Measurements from ENCODE around the gene FILIP1L. TPM values are rescaled to one million over a fixed set of nuclear protein-coding genes. Genes with fewer than 3 reads are reported as not detected.
A peak's percentile ranks its signal among the peaks of the same experiment; 100 is the strongest.

The FILIP1L gene
- total RNA-seq, 1 experiment from 2014 or later: not detected

DNA sequence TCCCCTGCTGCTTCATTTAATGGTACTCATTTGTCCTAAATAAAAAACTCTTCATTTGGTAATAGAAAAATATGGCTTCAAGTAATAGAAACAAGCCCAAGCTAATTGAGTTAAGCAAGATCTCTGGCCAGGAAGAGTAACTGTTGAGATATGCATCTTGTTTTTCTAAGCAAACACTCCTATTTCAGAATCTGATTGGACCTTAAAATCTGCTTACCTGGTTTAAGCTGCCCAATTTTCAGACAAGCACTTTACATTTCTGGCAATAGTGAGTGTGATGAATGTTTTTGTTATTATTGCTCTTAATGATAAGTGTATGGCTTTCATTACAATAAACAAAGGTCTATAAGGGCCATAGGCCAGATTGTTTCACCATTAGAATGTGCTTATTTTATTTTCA lies 210.4 kb downstream of the FILIP1L start:
- no peak for DNase-seq (ENCODE audit: low read depth, low spot score)
- in situ Hi-C loops (cut with HindIII; ENCODE audit: low pct_unique_long_range_greater_than_20kb, low sequenced_read_pairs): no loop called here

GRCh38 chr3:99902091-99902490 lies 212.2 kb downstream of the FILIP1L start:
- no peak for DNase-seq (ENCODE audit: low read depth, low spot score)
- in situ Hi-C loops (cut with HindIII; ENCODE audit: low pct_unique_long_range_greater_than_20kb, low sequenced_read_pairs): no loop called here

DNA sequence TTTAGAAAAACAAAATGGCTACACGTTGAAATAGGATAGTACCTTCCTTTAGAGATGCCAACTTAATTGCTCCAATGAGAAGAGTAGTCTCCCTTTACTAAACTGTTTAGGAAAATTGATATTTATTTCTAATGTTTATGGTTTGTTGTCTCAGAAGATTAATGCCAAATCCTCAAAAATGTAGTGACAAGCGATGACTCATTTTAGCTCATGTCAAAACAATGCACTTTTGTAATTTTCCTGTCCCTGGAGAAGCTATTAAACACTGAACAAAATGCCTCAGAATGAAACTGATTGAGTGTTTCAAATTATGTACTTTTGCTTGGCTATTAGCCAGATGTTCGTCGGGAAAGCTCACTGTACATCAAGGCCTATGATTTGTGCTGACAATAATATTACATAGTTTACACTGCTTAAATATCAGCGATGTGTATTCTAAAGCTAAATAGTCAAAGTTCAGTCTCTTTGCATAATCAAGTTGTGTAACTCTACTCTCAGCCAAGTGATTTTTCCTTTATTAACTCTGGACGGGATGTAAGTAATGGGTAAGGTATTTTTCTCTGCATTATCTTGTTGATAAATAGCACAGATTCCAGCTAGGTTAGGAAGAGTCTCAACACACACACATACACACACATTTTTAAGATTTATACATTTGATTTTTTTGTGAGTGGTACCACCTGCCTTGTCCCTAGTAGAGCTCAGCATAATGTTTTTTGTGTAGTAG lies 212.9 kb downstream of the FILIP1L start:
- in situ Hi-C loops (cut with HindIII; ENCODE audit: low pct_unique_long_range_greater_than_20kb, low sequenced_read_pairs): no loop called here
- DNase-seq (ENCODE audit: low read depth, low spot score): peak; percentile 70

GRCh38 chr3:99900248-99900647 lies 214.1 kb downstream of the FILIP1L start:
- no peak for DNase-seq (ENCODE audit: low read depth, low spot score)
- in situ Hi-C loops (cut with HindIII; ENCODE audit: low pct_unique_long_range_greater_than_20kb, low sequenced_read_pairs): no loop called here

DNA sequence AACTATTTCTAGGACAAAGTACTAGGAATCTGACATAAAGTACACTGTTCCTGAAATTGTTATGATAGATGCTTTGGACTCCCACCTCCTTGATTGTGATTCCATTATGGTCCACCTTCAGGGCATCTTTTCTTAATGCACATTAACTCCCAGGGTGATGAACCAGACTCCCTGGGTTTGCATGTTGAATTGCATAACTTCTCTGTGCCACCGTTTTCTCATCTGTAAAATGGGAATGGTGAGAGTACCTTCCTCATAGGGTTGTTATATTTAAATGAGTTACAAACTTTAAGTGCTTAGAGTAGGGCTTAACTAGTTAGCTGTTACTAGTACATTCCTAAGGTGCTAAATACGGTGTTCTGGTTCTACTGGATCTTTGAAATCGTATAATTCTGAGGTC lies 214.7 kb downstream of the FILIP1L start:
- no peak for DNase-seq (ENCODE audit: low read depth, low spot score)
- in situ Hi-C loops (cut with HindIII; ENCODE audit: low pct_unique_long_range_greater_than_20kb, low sequenced_read_pairs): no loop called here

GRCh38 chr3:99896482-99896881 lies 217.8 kb downstream of the FILIP1L start:
- DNase-seq (ENCODE audit: low read depth, low spot score): no peak
- in situ Hi-C loops (cut with HindIII; ENCODE audit: low pct_unique_long_range_greater_than_20kb, low sequenced_read_pairs): no loop called here

- in situ Hi-C loops (cut with HindIII; ENCODE audit: low pct_unique_long_range_greater_than_20kb, low sequenced_read_pairs): no loop called here
- DNase-seq (ENCODE audit: low read depth, low spot score): no peak
Measured at GRCh38 chr3:99895703-99896441, 218.4 kb downstream of the FILIP1L start.

DNA sequence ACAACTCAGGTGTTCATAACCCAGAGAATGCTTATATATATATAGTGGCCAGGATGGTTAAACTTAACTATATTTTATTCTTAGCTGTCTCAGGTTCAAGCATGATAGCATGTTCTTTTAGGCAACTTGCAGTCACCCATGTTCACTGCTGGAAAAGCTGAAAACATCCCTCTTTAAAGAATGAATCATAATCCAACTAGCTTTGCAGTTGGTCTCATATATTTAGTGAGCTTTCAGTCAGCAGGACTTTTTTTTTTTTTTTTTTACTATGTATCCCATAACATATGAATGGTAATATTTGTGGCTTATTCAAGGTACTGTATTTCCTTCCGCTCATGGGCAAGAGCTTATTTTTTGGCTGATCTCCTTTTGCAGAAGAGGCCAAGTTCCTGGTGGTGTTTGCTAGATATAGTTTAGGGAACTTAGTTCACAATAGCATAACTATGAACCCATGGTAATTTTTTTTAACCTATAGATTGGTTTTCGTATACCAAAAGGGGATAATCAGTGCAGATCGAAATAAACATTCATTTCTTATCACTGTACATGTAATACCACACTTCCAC lies 219.1 kb downstream of the FILIP1L start:
- in situ Hi-C loops (cut with HindIII; ENCODE audit: low pct_unique_long_range_greater_than_20kb, low sequenced_read_pairs): no loop called here
- DNase-seq (ENCODE audit: low read depth, low spot score): no peak

- DNase-seq (ENCODE audit: low read depth, low spot score): no peak
- in situ Hi-C loops (cut with HindIII; ENCODE audit: low pct_unique_long_range_greater_than_20kb, low sequenced_read_pairs): no loop called here
Measured at GRCh38 chr3:99892332-99892731, 222.0 kb downstream of the FILIP1L start.

- in situ Hi-C loops (cut with HindIII; ENCODE audit: low pct_unique_long_range_greater_than_20kb, low sequenced_read_pairs): no loop called here
Measured at GRCh38 chr3:99891610-99892285, 222.6 kb downstream of the FILIP1L start.

DNA sequence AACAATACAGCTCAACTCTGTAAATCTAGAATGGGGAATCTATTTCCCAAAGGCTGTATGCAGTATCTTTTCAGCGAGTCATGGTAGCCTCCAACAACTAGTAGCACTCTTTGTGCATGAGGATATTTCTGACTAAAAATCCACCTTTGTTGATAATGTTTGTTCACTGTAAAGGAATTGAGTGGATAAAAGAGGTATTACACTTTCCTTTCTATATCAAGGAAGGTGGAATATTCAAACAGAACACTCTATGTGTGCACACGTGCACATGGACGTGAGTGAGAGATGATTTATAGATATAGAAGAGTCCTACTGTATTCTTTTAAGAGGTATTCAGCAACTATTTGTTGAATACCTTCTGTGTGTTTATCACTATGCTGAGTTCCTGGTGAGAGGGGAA lies 228.4 kb downstream of the FILIP1L start:
- in situ Hi-C loops (cut with HindIII; ENCODE audit: low pct_unique_long_range_greater_than_20kb, low sequenced_read_pairs): no loop called here
- DNase-seq (ENCODE audit: low read depth, low spot score): no peak

More at GRCh38 chr3:99891610-99892285, 222.6 kb downstream of the FILIP1L start:
- DNase-seq (ENCODE audit: low read depth, low spot score): no peak

GRCh38 chr3:99885085-99885484 lies 229.2 kb downstream of the FILIP1L start:
- in situ Hi-C loops (cut with HindIII; ENCODE audit: low pct_unique_long_range_greater_than_20kb, low sequenced_read_pairs): no loop called here
- DNase-seq (ENCODE audit: low read depth, low spot score): no peak

DNA sequence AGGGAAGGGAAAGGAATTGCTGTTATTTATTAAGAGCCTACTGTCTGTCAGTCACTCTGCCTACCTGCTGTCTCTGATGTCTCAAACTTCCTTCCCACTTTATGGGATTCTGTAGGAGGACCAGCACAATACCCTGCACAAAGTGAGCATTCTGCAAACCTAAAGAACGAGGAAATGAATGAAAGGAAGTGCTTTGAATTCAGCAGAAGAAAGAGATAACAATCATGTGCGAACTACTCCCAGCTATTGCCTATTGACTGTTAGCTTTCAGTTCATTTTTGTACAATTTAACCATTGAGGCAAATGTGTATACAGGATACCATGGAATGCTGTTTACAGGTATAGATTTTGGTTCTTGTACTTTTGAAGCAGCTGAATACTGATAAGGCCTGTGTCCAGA lies 229.8 kb downstream of the FILIP1L start:
- in situ Hi-C loops (cut with HindIII; ENCODE audit: low pct_unique_long_range_greater_than_20kb, low sequenced_read_pairs): no loop called here
- peak; percentile 21 for DNase-seq (ENCODE audit: low read depth, low spot score)

DNA sequence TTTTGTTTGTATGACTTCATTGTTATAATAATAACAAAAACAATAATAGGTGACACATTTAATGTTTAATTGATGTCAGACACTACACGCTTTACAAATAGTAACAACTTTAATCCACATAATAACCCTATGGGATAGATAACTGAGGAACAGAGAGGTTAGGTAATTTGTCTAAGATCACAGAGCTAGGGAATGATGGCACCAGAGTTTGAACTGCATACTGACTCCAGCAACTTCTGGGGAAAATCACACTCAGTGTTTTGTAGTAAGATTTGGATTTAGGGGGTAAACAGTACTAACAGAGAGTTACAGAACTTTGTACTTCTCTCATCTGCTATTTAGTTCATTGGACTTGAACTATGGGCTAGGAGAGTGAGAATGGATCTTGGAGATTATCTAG lies 230.6 kb downstream of the FILIP1L start:
- in situ Hi-C loops (cut with HindIII; ENCODE audit: low pct_unique_long_range_greater_than_20kb, low sequenced_read_pairs): no loop called here
- no peak for DNase-seq (ENCODE audit: low read depth, low spot score)

GRCh38 chr3:99883138-99883461 lies 231.2 kb downstream of the FILIP1L start:
- DNase-seq (ENCODE audit: low read depth, low spot score): no peak
- in situ Hi-C loops (cut with HindIII; ENCODE audit: low pct_unique_long_range_greater_than_20kb, low sequenced_read_pairs): no loop called here

GRCh38 chr3:99882436-99883137 lies 231.7 kb downstream of the FILIP1L start:
- no peak for DNase-seq (ENCODE audit: low read depth, low spot score)
- in situ Hi-C loops (cut with HindIII; ENCODE audit: low pct_unique_long_range_greater_than_20kb, low sequenced_read_pairs): no loop called here

GRCh38 chr3:99881121-99881524 lies 233.2 kb downstream of the FILIP1L start:
- no peak for DNase-seq (ENCODE audit: low read depth, low spot score)
- in situ Hi-C loops (cut with HindIII; ENCODE audit: low pct_unique_long_range_greater_than_20kb, low sequenced_read_pairs): no loop called here

DNA sequence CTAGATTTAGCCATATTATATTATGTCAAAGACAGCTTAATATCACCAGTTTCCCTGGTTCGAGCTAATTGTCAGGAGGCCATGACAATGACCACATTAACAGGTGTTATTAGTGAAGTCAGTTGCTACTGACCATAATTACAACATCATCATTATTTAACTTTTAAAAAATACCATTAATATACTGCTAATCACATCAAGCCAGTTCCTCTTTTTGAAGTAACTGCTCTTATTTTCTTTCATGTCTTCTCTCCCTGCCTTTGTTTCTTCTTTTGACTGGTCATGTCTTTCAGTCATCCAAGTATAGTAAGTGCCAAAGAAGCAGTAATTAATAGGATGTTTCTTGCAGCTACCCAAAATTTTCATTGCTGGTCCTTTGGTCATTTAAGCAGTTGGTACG lies 235.0 kb downstream of the FILIP1L start:
- in situ Hi-C loops (cut with HindIII; ENCODE audit: low pct_unique_long_range_greater_than_20kb, low sequenced_read_pairs): no loop called here
- no peak for DNase-seq (ENCODE audit: low read depth, low spot score)

Data from SK-MEL-5 (cell line).